ENCODE data around the gene ACTN1. TPM values are rescaled to one million over a fixed set of nuclear protein-coding genes. Genes with fewer than 3 reads are reported as not detected.

Gene ACTN1
- total and polyA plus RNA-seq, 2 of the 8 experiments (the other 6 are each of a cell fraction or from before 2014, with no cell fraction given) = 236 to 262 TPM

GRCh38 chr14:68938271-68939150, 40.6 kb downstream of the ACTN1 start:
- Histone ChIP-seq H2AK5ac (ENCODE audit: low read depth, low read length) (no peak overlapping the region), H3K14ac (ENCODE audit: insufficient read length) (no peak overlapping the region), H3K4me1 (replicated peaks in 1 of 4; ENCODE audit: control insufficient read depth in 3 of 4, insufficient read depth in 4 of 4, low read length in 3 of 4) (peaks cover 2 to 41% (median 24%) of the 10 kb centered on the region in 4 experiments), H4K91ac (replicated peaks; ENCODE audit: insufficient read length, low read length) (no peak overlapping the region), H3K18ac (ENCODE audit: extremely low read depth, low read length) (no peak overlapping the region), H4K8ac (ENCODE audit: extremely low read depth, insufficient read depth, low read length) (no peak overlapping the region), H3K9me3 (ENCODE audit: insufficient read depth in 2 of 2, low read depth in 1 of 2, low read length in 1 of 2) (no peaks in the 10 kb centered on the region), H3K79me2 (ENCODE audit: control insufficient read depth in 1 of 2, insufficient read depth in 2 of 2, low read length in 2 of 2) (peaks cover 3 to 98% of the 10 kb centered on the region in 2 experiments; a peak in 3 of 4 replicates), H4K20me1 (replicated peaks in 1 of 2; ENCODE audit: control insufficient read depth in 1 of 2, insufficient read depth in 2 of 2, low read length in 2 of 2) (peaks cover 21 to 40% of the 10 kb centered on the region in 2 experiments), H4K5ac (ENCODE audit: insufficient read length, low read depth, low read length) (no peak overlapping the region), H3K4me3 (ENCODE audit: extremely low read depth in 1 of 4, insufficient read depth in 2 of 4, low read depth in 3 of 4, low read length in 4 of 4) (no peak overlapping the region), H3K4ac (replicated peaks; ENCODE audit: insufficient read length, low read depth, low read length) (no peak overlapping the region), H3K23me2 (ENCODE audit: low read depth, low read length) (no peaks in the 10 kb centered on the region), H2BK12ac (ENCODE audit: low read depth, low read length) (no peak overlapping the region), H3K79me1 (ENCODE audit: low read depth, low read length) (peaks cover 31% of the 10 kb centered on the region), H3K4me2 (ENCODE audit: insufficient read depth in 1 of 2, low read depth in 2 of 2, low read length in 2 of 2) (no peak overlapping the region), H3K27ac (ENCODE audit: low read depth, low read length) (0 out of 2 replicates have a peak overlapping the region, but pooled peaks have one; percentile 19), H3K56ac (replicated peaks; ENCODE audit: insufficient read length, low read depth, low read length) (no peak overlapping the region), H3K27me3 (replicated peaks in 1 of 4; ENCODE audit: control insufficient read depth in 3 of 4, extremely low read depth in 1 of 4, insufficient read depth in 3 of 4, low read length in 3 of 4) (no peaks in the 10 kb centered on the region), H2AFZ (ENCODE audit: low read length) (no peak overlapping the region), H3K9ac (replicated peaks in 1 of 4; ENCODE audit: extremely low read depth in 1 of 4, low read depth in 3 of 4, low read length in 3 of 4) (no peak overlapping the region; a peak in 1 of 7 replicates), H2BK5ac (ENCODE audit: low read depth, low read length) (no peak overlapping the region; the same call in 1 of the 2 replicates), H3K36me3 (ENCODE audit: control insufficient read depth in 2 of 4, insufficient read depth in 4 of 4, low read length in 3 of 4) (0 out of 8 replicates have a peak, but pooled peaks cover 0 to 3% (median 0%) of the 10 kb centered on the region in 4 experiments), H2BK120ac (replicated peaks; ENCODE audit: low read depth, low read length) (no peak overlapping the region), H2BK15ac (ENCODE audit: low read length) (no peak overlapping the region), H3K23ac (ENCODE audit: insufficient read length) (no peak overlapping the region), H2BK20ac (ENCODE audit: low read length) (no peak overlapping the region)
- ChIA-PET CTCF (ENCODE audit: partially characterized antibody) (interaction anchor here (0.7 to 22.6 kb wide), 18 partner anchors 12 to 169 kb away, joined by 3 to 291 read pairs (median 4); no protein-coding TSS in a partner anchor), POLR2A (ENCODE audit: partially characterized antibody) (interaction anchor here (0.7 to 2.7 kb wide), 7 partner anchors 9 to 113 kb away, joined by 3 to 8 read pairs (median 3); no protein-coding TSS in a partner anchor)
- WGBS, 2 experiments (ENCODE audit: extremely low coverage in 1 of 2, insufficient coverage in 1 of 2, insufficient read length in 1 of 2, insufficient replicate concordance in 2 of 2, low coverage in 1 of 2, low lambda C conversion rate in 2 of 2, missing lambda C conversion rate in 1 of 2) = 78% methylated on average over 4 of the region's 4 CpGs; no CpG with 5 or more reads in 1 of the 2 experiments
- DNase-seq (ENCODE audit: low read depth in 1 of 2, low spot score in 2 of 2) (no peak), FAIRE-seq (no peak)
- TF ChIP-seq KDM1A (IDR thresholded peaks at IDR 0.05; ENCODE audit: borderline replicate concordance, low read length) = peak; percentile 42; the same call in 1 of the 2 replicates
- no peak for TF ChIP-seq CBX8 (IDR thresholded peaks at IDR 0.05; ENCODE audit: borderline replicate concordance, low read depth, low read length)
- TF ChIP-seq SIX5 (IDR thresholded peaks at IDR 0.05; ENCODE audit: low read depth, low read length) = no peak
- TF ChIP-seq HDAC2 (IDR thresholded peaks at IDR 0.05; ENCODE audit: borderline replicate concordance in 1 of 2, low read depth in 2 of 2, low read length in 2 of 2) = no peak
- TF ChIP-seq JUN (IDR thresholded peaks at IDR 0.05; ENCODE audit: low read depth, low read length) = no peak

Measured in H1 (cell line).